Keratinocyte (primary cell): ENCODE results near the gene IFNAR2.

Source experiments
- EZH2 ChIP-seq: IDR thresholded peaks from one replicate; pipeline ENCODE4 v1.6.1; 2012; ENCODE audit warnings: inconsistent platforms, mild to moderate bottlenecking, low read length, moderate library complexity
- TF ChIP-seq, protein P1 (sequence below), 3 experiments: IDR thresholded peaks in 1 of 3; conservative IDR thresholded peaks in 1 of 3; optimal IDR thresholded peaks in 1 of 3; 2 replicates in 2 of 3; 3 replicates in 1 of 3; pipeline versions ENCODE3 to v1.5.1; 2011; ENCODE audit warnings: low read length in 3 of 3, mild to moderate bottlenecking in 3 of 3, moderate library complexity in 2 of 3, control low read depth in 1 of 3, inconsistent platforms in 1 of 3; ENCODE audit not compliant: insufficient read depth in 2 of 3; ENCODE audit errors: extremely low read depth in 1 of 3

DNA sequence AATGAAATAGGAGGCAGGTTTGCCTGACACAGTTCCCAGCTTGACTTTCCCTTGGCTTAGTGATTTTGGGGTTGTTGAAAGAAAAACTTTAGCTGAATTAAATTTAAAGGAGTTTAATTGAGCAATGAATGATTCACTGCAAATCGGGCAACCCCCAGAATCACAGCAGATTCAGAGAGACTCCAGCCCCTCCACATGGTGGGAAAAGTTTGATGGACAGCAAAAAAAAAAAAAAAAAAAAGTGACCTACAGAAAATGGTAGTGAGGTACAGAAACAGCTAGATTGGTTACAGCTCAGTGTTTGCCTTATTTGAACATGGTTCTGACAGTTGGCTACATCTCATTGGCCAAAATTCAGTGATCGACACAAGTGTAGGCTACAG is 12.6 kb upstream of the IFNAR2 start:
- TF ChIP-seq, protein P1, sequence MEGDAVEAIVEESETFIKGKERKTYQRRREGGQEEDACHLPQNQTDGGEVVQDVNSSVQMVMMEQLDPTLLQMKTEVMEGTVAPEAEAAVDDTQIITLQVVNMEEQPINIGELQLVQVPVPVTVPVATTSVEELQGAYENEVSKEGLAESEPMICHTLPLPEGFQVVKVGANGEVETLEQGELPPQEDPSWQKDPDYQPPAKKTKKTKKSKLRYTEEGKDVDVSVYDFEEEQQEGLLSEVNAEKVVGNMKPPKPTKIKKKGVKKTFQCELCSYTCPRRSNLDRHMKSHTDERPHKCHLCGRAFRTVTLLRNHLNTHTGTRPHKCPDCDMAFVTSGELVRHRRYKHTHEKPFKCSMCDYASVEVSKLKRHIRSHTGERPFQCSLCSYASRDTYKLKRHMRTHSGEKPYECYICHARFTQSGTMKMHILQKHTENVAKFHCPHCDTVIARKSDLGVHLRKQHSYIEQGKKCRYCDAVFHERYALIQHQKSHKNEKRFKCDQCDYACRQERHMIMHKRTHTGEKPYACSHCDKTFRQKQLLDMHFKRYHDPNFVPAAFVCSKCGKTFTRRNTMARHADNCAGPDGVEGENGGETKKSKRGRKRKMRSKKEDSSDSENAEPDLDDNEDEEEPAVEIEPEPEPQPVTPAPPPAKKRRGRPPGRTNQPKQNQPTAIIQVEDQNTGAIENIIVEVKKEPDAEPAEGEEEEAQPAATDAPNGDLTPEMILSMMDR (optimal IDR thresholded peaks at IDR 0.05 in 1 of 3, IDR thresholded peaks at IDR 0.05 in 1 of 3, conservative IDR thresholded peaks at IDR 0.05 in 1 of 3; ENCODE audit: extremely low read depth in 1 of 3, insufficient read depth in 2 of 3, low read length in 3 of 3): no peak
- no peak for TF ChIP-seq EZH2
